Right lobe of liver (tissue), 4 donors: ENCODE data around the gene PAF1.
A peak's percentile ranks its signal among the peaks of the same experiment; 100 is the strongest.

Source experiments
- POLR2A ChIP-seq: fragments of 450-650 bp; IDR thresholded peaks from one replicate; pipeline ENCODE4 v1.6.1; 2017; ENCODE audit warnings: antibody characterized with exemption, mild to moderate bottlenecking
- TF ChIP-seq, protein P1 (sequence below), 4 donors: fragments of 200-600 bp in 3 of 4; fragments of 450-650 bp in 1 of 4; IDR thresholded peaks; one replicate each; pipeline versions ENCODE4 v1.5.1 to v1.8.0; 2016 to 2022; ENCODE audit warnings: antibody characterized with exemption in 4 of 4, mild to moderate bottlenecking in 2 of 4
- donor health status: DM: no; HTN: no; CAD: no.
- donor health status: DM: no; HTN: no; CAD: no.
- donor health status: DM: no; HTN: yes; CAD: no.

DNA sequence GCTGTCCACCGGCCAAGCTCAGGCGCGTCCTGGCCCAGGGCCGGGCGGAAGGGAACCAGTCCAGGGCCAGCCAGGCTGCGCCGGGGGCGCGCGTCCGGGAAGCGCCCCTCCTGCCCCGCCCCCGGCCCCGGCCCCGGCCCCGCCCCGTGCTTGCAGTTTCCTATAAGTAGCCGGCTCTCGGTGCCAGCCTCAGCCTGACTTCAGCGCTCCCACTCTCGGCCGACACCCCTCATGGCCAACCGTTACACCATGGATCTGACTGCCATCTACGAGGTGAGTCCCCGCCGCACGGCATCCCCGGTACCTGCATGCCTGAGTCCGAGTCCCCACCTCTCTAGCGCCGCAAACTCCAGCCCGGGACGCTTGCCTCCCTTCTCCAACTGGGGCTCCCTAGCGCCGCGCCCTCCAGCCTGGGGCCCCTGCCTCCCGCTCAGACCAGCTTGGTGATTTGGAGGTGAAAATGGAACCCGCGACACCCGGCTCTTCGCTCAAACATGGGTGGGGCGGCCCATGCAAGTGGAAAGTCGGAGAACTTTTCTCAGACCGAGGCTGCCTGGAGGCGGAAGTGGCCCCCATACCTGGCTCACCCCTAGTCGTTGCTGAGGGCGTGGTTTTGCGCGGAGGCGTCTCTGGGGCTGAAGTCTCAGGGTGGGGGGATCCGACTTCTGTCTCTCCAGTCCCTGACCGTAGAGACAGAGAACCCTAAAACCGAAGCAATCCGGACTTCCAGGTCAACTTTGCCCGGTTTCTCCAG, 15.9 kb upstream of the PAF1 start, which contains the start of gene ZFP36:
- TF ChIP-seq, protein P1, sequence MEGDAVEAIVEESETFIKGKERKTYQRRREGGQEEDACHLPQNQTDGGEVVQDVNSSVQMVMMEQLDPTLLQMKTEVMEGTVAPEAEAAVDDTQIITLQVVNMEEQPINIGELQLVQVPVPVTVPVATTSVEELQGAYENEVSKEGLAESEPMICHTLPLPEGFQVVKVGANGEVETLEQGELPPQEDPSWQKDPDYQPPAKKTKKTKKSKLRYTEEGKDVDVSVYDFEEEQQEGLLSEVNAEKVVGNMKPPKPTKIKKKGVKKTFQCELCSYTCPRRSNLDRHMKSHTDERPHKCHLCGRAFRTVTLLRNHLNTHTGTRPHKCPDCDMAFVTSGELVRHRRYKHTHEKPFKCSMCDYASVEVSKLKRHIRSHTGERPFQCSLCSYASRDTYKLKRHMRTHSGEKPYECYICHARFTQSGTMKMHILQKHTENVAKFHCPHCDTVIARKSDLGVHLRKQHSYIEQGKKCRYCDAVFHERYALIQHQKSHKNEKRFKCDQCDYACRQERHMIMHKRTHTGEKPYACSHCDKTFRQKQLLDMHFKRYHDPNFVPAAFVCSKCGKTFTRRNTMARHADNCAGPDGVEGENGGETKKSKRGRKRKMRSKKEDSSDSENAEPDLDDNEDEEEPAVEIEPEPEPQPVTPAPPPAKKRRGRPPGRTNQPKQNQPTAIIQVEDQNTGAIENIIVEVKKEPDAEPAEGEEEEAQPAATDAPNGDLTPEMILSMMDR (IDR thresholded peaks at IDR 0.05), result no peak
- TF ChIP-seq POLR2A, result peak; percentile 99
